Measurements from ENCODE around the gene KIAA2012.

Gene KIAA2012

GRCh38 chr2:202251494-202251893 lies 178.4 kb downstream of the KIAA2012 start:
- Histone ChIP-seq H3K27me3 (ENCODE audit: control insufficient read depth, insufficient read depth, low read length) (no peaks in the 10 kb centered on the region), H2AFZ (no peak overlapping the region), H3K4me3 (ENCODE audit: low read depth, low read length) (no peak overlapping the region), H3K27ac (no peak overlapping the region), H3K79me2 (no peaks in the 10 kb centered on the region), H3K9ac (no peak overlapping the region), H3K36me3 (ENCODE audit: control insufficient read depth, insufficient read depth, low read length) (no peaks in the 10 kb centered on the region), H3K4me2 (ENCODE audit: low read length) (no peak overlapping the region), H3K4me1 (no peaks in the 10 kb centered on the region), H3K9me3 (ENCODE audit: control insufficient read depth, low read length) (no peaks in the 10 kb centered on the region)
- TF ChIP-seq, protein P1, sequence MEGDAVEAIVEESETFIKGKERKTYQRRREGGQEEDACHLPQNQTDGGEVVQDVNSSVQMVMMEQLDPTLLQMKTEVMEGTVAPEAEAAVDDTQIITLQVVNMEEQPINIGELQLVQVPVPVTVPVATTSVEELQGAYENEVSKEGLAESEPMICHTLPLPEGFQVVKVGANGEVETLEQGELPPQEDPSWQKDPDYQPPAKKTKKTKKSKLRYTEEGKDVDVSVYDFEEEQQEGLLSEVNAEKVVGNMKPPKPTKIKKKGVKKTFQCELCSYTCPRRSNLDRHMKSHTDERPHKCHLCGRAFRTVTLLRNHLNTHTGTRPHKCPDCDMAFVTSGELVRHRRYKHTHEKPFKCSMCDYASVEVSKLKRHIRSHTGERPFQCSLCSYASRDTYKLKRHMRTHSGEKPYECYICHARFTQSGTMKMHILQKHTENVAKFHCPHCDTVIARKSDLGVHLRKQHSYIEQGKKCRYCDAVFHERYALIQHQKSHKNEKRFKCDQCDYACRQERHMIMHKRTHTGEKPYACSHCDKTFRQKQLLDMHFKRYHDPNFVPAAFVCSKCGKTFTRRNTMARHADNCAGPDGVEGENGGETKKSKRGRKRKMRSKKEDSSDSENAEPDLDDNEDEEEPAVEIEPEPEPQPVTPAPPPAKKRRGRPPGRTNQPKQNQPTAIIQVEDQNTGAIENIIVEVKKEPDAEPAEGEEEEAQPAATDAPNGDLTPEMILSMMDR (IDR thresholded peaks at IDR 0.05) = no peak
